ENCODE measurements around the gene DPYSL5.

The DPYSL5 gene

GRCh38 chr2:26860211-26860850, 12.4 kb downstream of the DPYSL5 start:
- Histone ChIP-seq H3K4me1 (ENCODE audit: control insufficient read depth, low read depth, low read length) (no peaks in the 10 kb centered on the region), H2AK5ac (ENCODE audit: low read length) (no peak overlapping the region), H3K56ac (ENCODE audit: low read length) (no peak overlapping the region), H4K5ac (ENCODE audit: low read length) (no peak overlapping the region), H3K27me3 (ENCODE audit: insufficient read depth, low read length, poor library complexity) (no peaks in the 10 kb centered on the region), H2BK120ac (ENCODE audit: low read depth, low read length) (no peak overlapping the region), H3K36me3 (ENCODE audit: control insufficient read depth, insufficient read depth, low read length) (no peaks in the 10 kb centered on the region), H3K18ac (ENCODE audit: low read length) (no peak overlapping the region), H2BK5ac (ENCODE audit: low read length) (no peak overlapping the region), H3K79me2 (ENCODE audit: control insufficient read depth, insufficient read depth, low read length) (no peaks in the 10 kb centered on the region), H3K4ac (ENCODE audit: low read depth, low read length) (no peak overlapping the region), H2BK15ac (replicated peaks; ENCODE audit: low read depth) (no peak overlapping the region), H3K27ac (ENCODE audit: low read depth, low read length) (no peak overlapping the region), H3K9ac (ENCODE audit: low read length) (no peak overlapping the region), H3K4me3 (ENCODE audit: low read length) (no peak overlapping the region), H3K79me1 (ENCODE audit: low read length) (no peaks in the 10 kb centered on the region), H4K8ac (ENCODE audit: low read depth, low read length) (no peak overlapping the region), H3K23ac (ENCODE audit: low read length) (no peak overlapping the region), H3K4me2 (ENCODE audit: low read length) (no peak overlapping the region)
- WGBS (ENCODE audit: extremely low coverage, insufficient coverage, low lambda C conversion rate), result no CpG with 5 or more reads among the region's 3 CpGs
- no peak for DNase-seq

GRCh38 chr2:26861610-26862224, 13.8 kb downstream of the DPYSL5 start:
- Histone ChIP-seq H3K27ac (ENCODE audit: low read depth, low read length) (no peak overlapping the region), H3K9ac (ENCODE audit: low read length) (no peak overlapping the region), H3K4ac (ENCODE audit: low read depth, low read length) (no peak overlapping the region), H3K4me3 (ENCODE audit: low read length) (no peak overlapping the region), H2BK5ac (ENCODE audit: low read length) (no peak overlapping the region), H3K4me1 (ENCODE audit: control insufficient read depth, low read depth, low read length) (no peaks in the 10 kb centered on the region), H3K56ac (ENCODE audit: low read length) (no peak overlapping the region), H3K36me3 (ENCODE audit: control insufficient read depth, insufficient read depth, low read length) (no peaks in the 10 kb centered on the region), H2BK15ac (replicated peaks; ENCODE audit: low read depth) (no peak overlapping the region), H2BK120ac (ENCODE audit: low read depth, low read length) (no peak overlapping the region), H4K5ac (ENCODE audit: low read length) (no peak overlapping the region), H4K8ac (ENCODE audit: low read depth, low read length) (no peak overlapping the region), H3K79me2 (ENCODE audit: control insufficient read depth, insufficient read depth, low read length) (no peaks in the 10 kb centered on the region), H3K23ac (ENCODE audit: low read length) (no peak overlapping the region), H2AK5ac (ENCODE audit: low read length) (no peak overlapping the region), H3K79me1 (ENCODE audit: low read length) (no peaks in the 10 kb centered on the region), H3K4me2 (ENCODE audit: low read length) (no peak overlapping the region), H3K18ac (ENCODE audit: low read length) (no peak overlapping the region), H3K27me3 (ENCODE audit: insufficient read depth, low read length, poor library complexity) (no peaks in the 10 kb centered on the region)
- no peak for DNase-seq
- WGBS (ENCODE audit: extremely low coverage, insufficient coverage, low lambda C conversion rate), result no CpG with 5 or more reads among the region's 2 CpGs

GRCh38 chr2:26864226-26864625, 16.3 kb downstream of the DPYSL5 start:
- Histone ChIP-seq H4K5ac (ENCODE audit: low read length) (no peak overlapping the region), H3K27ac (ENCODE audit: low read depth, low read length) (no peak overlapping the region), H3K18ac (ENCODE audit: low read length) (no peak overlapping the region), H3K27me3 (ENCODE audit: insufficient read depth, low read length, poor library complexity) (no peaks in the 10 kb centered on the region), H2BK120ac (ENCODE audit: low read depth, low read length) (no peak overlapping the region), H3K4me3 (ENCODE audit: low read length) (no peak overlapping the region), H3K79me1 (ENCODE audit: low read length) (no peaks in the 10 kb centered on the region), H3K4me2 (ENCODE audit: low read length) (no peak overlapping the region), H3K36me3 (ENCODE audit: control insufficient read depth, insufficient read depth, low read length) (no peaks in the 10 kb centered on the region), H3K9ac (ENCODE audit: low read length) (no peak overlapping the region), H2AK5ac (ENCODE audit: low read length) (no peak overlapping the region), H2BK5ac (ENCODE audit: low read length) (no peak overlapping the region), H3K56ac (ENCODE audit: low read length) (no peak overlapping the region), H4K8ac (ENCODE audit: low read depth, low read length) (no peak overlapping the region), H2BK15ac (replicated peaks; ENCODE audit: low read depth) (no peak overlapping the region), H3K4ac (ENCODE audit: low read depth, low read length) (no peak overlapping the region), H3K23ac (ENCODE audit: low read length) (no peak overlapping the region), H3K4me1 (ENCODE audit: control insufficient read depth, low read depth, low read length) (no peaks in the 10 kb centered on the region), H3K79me2 (ENCODE audit: control insufficient read depth, insufficient read depth, low read length) (no peaks in the 10 kb centered on the region)
- no CpG with 5 or more reads among the region's 2 CpGs for WGBS (ENCODE audit: extremely low coverage, insufficient coverage, low lambda C conversion rate)
- no peak for DNase-seq

GRCh38 chr2:26864646-26865045, 16.7 kb downstream of the DPYSL5 start:
- no peak overlapping the region for H4K5ac ChIP-seq (ENCODE audit: low read length)
- H3K9ac ChIP-seq (ENCODE audit: low read length), result no peak overlapping the region
- no peaks in the 10 kb centered on the region for H3K79me1 ChIP-seq (ENCODE audit: low read length)
- no CpG with 5 or more reads among the region's 7 CpGs for WGBS (ENCODE audit: extremely low coverage, insufficient coverage, low lambda C conversion rate)
- H3K27ac ChIP-seq (ENCODE audit: low read depth, low read length), result no peak overlapping the region
- H3K36me3 ChIP-seq (ENCODE audit: control insufficient read depth, insufficient read depth, low read length), result no peaks in the 10 kb centered on the region
- no peak overlapping the region for H2BK15ac ChIP-seq (replicated peaks; ENCODE audit: low read depth)
- H3K56ac ChIP-seq (ENCODE audit: low read length), result no peak overlapping the region
- no peak overlapping the region for H3K4ac ChIP-seq (ENCODE audit: low read depth, low read length)
- H3K4me3 ChIP-seq (ENCODE audit: low read length), result no peak overlapping the region
- no peak overlapping the region for H3K18ac ChIP-seq (ENCODE audit: low read length)
- H3K79me2 ChIP-seq (ENCODE audit: control insufficient read depth, insufficient read depth, low read length), result no peaks in the 10 kb centered on the region
- no peak overlapping the region for H2AK5ac ChIP-seq (ENCODE audit: low read length)
- H4K8ac ChIP-seq (ENCODE audit: low read depth, low read length), result no peak overlapping the region
- no peaks in the 10 kb centered on the region for H3K27me3 ChIP-seq (ENCODE audit: insufficient read depth, low read length, poor library complexity)
- DNase-seq, result no peak
- H3K4me2 ChIP-seq (ENCODE audit: low read length), result no peak overlapping the region
- no peak overlapping the region for H3K23ac ChIP-seq (ENCODE audit: low read length)
- H3K4me1 ChIP-seq (ENCODE audit: control insufficient read depth, low read depth, low read length), result no peaks in the 10 kb centered on the region
- no peak overlapping the region for H2BK120ac ChIP-seq (ENCODE audit: low read depth, low read length)
- no peak overlapping the region for H2BK5ac ChIP-seq (ENCODE audit: low read length)

GRCh38 chr2:26870585-26871095, 22.7 kb downstream of the DPYSL5 start:
- no peak overlapping the region for H2AK5ac ChIP-seq (ENCODE audit: low read length)
- no peak overlapping the region for H3K4ac ChIP-seq (ENCODE audit: low read depth, low read length)

More at GRCh38 chr2:26870585-26871095, 22.7 kb downstream of the DPYSL5 start:
- Histone ChIP-seq H3K56ac (ENCODE audit: low read length) (no peak overlapping the region), H2BK120ac (ENCODE audit: low read depth, low read length) (no peak overlapping the region), H3K9ac (ENCODE audit: low read length) (no peak overlapping the region), H3K18ac (ENCODE audit: low read length) (no peak overlapping the region), H4K8ac (ENCODE audit: low read depth, low read length) (no peak overlapping the region), H3K27me3 (ENCODE audit: insufficient read depth, low read length, poor library complexity) (peaks cover 2% of the 10 kb centered on the region), H2BK5ac (ENCODE audit: low read length) (no peak overlapping the region), H3K36me3 (ENCODE audit: control insufficient read depth, insufficient read depth, low read length) (no peaks in the 10 kb centered on the region), H3K4me1 (ENCODE audit: control insufficient read depth, low read depth, low read length) (no peaks in the 10 kb centered on the region), H3K79me1 (ENCODE audit: low read length) (no peaks in the 10 kb centered on the region), H3K23ac (ENCODE audit: low read length) (no peak overlapping the region), H2BK15ac (replicated peaks; ENCODE audit: low read depth) (no peak overlapping the region), H4K5ac (ENCODE audit: low read length) (no peak overlapping the region), H3K79me2 (ENCODE audit: control insufficient read depth, insufficient read depth, low read length) (no peaks in the 10 kb centered on the region), H3K4me3 (ENCODE audit: low read length) (no peak overlapping the region), H3K27ac (ENCODE audit: low read depth, low read length) (no peak overlapping the region), H3K4me2 (ENCODE audit: low read length) (no peak overlapping the region)
- DNase-seq, result no peak
- WGBS (ENCODE audit: extremely low coverage, insufficient coverage, low lambda C conversion rate), result no CpG with 5 or more reads among the region's 4 CpGs

Data from mesendoderm (in vitro differentiated cells).